Measurements from ENCODE around the gene SLC51B. TPM values are rescaled to one million over a fixed set of nuclear protein-coding genes. Genes with fewer than 3 reads are reported as not detected.

The SLC51B gene
- total and polyA plus RNA-seq, 9 of the 15 experiments (the other 6 are each of a cell fraction or from before 2014, with no cell fraction given) = not detected

GRCh38 chr15:65057549-65057940 lies 12.4 kb downstream of the SLC51B start:
- Histone ChIP-seq H3K9me3 (replicated peaks; ENCODE audit: control insufficient read depth, insufficient read depth, low read depth, low read length) (no peaks in the 10 kb centered on the region), H3K9ac (ENCODE audit: insufficient read depth in 1 of 2, low read depth in 2 of 2, low read length in 2 of 2) (no peak overlapping the region), H4K20me1 (replicated peaks; ENCODE audit: control insufficient read depth, insufficient read depth, low read length) (no peaks in the 10 kb centered on the region; the same call in none of the 2 replicates), H3K36me3 (ENCODE audit: control insufficient read depth, insufficient read depth, low read length) (no peaks in the 10 kb centered on the region), H3K4me3 (no peak overlapping the region), H3K27ac (ENCODE audit: extremely low read depth, low read depth, low read length) (no peak overlapping the region), H3K4me2 (ENCODE audit: insufficient read depth, low read length) (no peak overlapping the region), H3K9me1 (ENCODE audit: control insufficient read depth, insufficient read depth, low read length) (no peaks in the 10 kb centered on the region), H3K27me3 (ENCODE audit: control insufficient read depth in 2 of 2, insufficient read depth in 2 of 2, low read length in 2 of 2) (peaks cover 3 to 33% of the 10 kb centered on the region in 2 experiments; a peak in 4 of 5 replicates), H3K79me2 (ENCODE audit: control insufficient read depth, insufficient read depth, low read length) (no peaks in the 10 kb centered on the region), H2AFZ (ENCODE audit: low read depth, low read length) (no peak overlapping the region), H3K4me1 (replicated peaks in 1 of 2; ENCODE audit: control insufficient read depth in 2 of 2, insufficient read depth in 2 of 2, low read length in 2 of 2) (peaks cover 0 to 6% of the 10 kb centered on the region in 2 experiments; a peak in 1 of 5 replicates)
- 32% methylated on average over 8 of the region's 8 CpGs for WGBS (ENCODE audit: insufficient coverage, low coverage, missing lambda C conversion rate)
- DNase-seq (ENCODE audit: extremely low read depth in 1 of 4, low spot score in 3 of 4) = peak in 2 of 4 experiments; percentile 37 to 43
- TF ChIP-seq USF2 (CRISPR knock-in tag; IDR thresholded peaks at IDR 0.05) (peak; percentile 39; the same call in 1 of the 2 replicates), ZNF764 (CRISPR knock-in tag; IDR thresholded peaks at IDR 0.05; ENCODE audit: low read depth) (no peak), RBM34 (IDR thresholded peaks at IDR 0.05; ENCODE audit: borderline replicate concordance, insufficient read depth, low read length) (no peak)
- ATAC-seq = no peak
- no TSS peak for BruUV-seq (replicated peaks)
- POLR2A ChIA-PET = no interaction called here
- CTCF ChIA-PET (ENCODE audit: low intra/inter-chr PET ratio) = no interaction called here
- intact Hi-C loops (cut with micrococcal nuclease) (no loop called here), in situ Hi-C loops (cut with MboI) (loop anchor here (10.0 kb wide), 2 partner anchors 237 to 327 kb away; partner anchors contain the start of gene RNU5A-1)
- no peak for FAIRE-seq
